Dermis lymphatic vessel endothelial cell (primary cell): ENCODE data around the gene SH3GL3. TPM values are rescaled to one million over a fixed set of nuclear protein-coding genes. Genes with fewer than 3 reads are reported as not detected.

Experiments used
- total RNA-seq: library from RNA; depleted of rRNA; stranded (reverse); fragments of >200 nt; gene quantifications from 2 replicates; pipeline ENCODE4 v1.2.1, GENCODE V29; 2014

SH3GL3 gene, protein sequence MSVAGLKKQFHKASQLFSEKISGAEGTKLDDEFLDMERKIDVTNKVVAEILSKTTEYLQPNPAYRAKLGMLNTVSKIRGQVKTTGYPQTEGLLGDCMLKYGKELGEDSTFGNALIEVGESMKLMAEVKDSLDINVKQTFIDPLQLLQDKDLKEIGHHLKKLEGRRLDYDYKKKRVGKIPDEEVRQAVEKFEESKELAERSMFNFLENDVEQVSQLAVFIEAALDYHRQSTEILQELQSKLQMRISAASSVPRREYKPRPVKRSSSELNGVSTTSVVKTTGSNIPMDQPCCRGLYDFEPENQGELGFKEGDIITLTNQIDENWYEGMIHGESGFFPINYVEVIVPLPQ
- not detected in 2 replicates for total RNA-seq

DNA sequence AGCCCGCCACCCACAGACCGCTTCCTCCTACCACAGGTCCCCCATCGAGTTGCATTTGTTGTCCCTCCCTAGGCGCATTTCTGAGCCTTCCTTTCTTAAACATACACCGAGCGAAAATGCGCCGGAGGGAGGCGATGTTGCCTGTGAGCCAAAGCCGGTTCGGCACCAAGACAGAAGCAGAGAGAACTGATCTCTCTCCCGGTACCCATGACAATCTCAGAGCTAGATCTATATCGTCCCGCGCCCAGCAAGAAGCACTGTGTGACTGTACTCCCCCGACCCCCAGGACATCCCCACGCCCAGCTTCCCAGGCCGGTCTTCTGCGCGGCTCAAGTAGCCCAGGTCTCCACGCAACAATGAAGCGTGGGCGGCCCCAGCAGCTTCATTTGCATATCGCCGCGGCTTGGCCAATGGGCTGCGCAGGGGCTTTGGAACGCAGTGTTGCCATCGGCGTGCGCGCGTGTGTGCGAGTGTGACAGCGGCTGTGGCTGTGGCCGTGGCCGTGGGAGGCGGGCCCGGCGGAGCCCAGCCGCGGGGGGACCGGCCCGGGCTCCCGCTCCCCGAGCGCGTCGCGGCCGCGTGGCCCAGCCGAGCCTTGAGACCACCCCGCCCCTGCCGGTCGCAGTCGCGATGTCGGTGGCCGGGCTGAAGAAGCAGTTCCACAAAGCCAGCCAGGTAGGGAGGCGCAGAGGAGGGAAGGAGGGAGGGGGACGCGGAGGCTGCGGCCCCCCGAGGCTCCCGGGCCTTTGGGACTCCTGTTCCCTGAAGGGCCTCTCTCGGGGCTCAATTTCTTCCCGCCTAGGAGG lies at the start of gene SH3GL3:
Gene SH3GL3, plus strand, starts transcription at position 438 of the 806 bp plus-strand sequence. Its CDS starts 193 bp downstream, at position 631.

DNA sequence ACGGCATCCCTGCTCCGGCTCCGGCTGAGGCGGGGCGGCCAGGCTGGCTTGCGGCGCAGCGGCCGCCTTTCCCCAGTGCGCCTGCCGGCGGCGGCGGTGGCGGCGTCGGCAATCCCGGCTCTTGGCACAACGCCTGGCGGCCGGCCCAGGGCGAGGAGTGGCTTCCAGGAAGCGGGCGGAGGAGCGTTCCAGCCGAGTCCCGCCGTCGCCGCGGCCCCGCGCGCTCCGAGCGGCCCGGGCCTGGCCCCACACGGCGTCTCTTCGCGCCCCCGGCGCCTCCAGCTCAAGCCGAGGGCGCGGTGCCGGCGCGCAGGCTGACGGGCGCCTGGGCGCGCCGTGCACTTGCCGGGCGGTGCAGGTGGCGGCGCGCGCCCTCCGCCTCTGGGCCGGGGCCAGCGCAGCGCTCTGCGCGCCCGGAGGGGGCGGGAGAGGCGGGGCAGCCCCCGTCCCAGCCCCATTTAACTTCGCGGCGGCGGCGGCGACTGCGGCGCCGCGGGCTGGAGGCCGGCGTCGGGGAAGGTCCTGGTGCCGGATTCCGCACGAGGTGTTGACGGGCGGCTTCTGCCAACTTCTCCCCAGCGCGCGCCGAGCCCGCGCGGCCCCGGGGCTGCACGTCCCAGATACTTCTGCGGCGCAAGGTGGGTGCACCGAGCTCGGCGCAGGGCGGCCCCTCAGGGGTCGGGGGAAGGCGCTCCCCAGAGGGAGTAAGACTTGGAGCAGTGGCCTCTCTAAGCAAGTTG lies 206.7 kb downstream of the SH3GL3 start, which contains the start of gene ADAMTSL3:
Gene ADAMTSL3, plus strand, starts transcription at position 485 of the 740 bp plus-strand sequence. CDS start 1,639 bp downstream, outside the sequence.

Other genes starting within 250 kb of the SH3GL3 start
- gene HDGFL3, start 239.5 kb upstream of the SH3GL3 start, total RNA-seq, result 55.6 and 87.2 TPM in 2 replicates
- gene BNC1, start 162.7 kb upstream of the SH3GL3 start, total RNA-seq, result 1.1 and 2.8 TPM in 2 replicates
- gene ADAMTSL3, start 206.8 kb downstream of the SH3GL3 start, total RNA-seq, result 25.6 and 28.8 TPM in 2 replicates